NAMALWA (cell line): ENCODE data around the gene KNDC1.
"Not testable (repeated sequence)": the region's sequence is repeated elsewhere in the genome, so short reads cannot be mapped to it uniquely, and the experiment has no call there.

Experiments used
- DNase-seq: peaks from one replicate; pipeline ENCODE4 v3.0.0-alpha.2; 2015; ENCODE audit warnings: low spot score

Gene KNDC1

DNA sequence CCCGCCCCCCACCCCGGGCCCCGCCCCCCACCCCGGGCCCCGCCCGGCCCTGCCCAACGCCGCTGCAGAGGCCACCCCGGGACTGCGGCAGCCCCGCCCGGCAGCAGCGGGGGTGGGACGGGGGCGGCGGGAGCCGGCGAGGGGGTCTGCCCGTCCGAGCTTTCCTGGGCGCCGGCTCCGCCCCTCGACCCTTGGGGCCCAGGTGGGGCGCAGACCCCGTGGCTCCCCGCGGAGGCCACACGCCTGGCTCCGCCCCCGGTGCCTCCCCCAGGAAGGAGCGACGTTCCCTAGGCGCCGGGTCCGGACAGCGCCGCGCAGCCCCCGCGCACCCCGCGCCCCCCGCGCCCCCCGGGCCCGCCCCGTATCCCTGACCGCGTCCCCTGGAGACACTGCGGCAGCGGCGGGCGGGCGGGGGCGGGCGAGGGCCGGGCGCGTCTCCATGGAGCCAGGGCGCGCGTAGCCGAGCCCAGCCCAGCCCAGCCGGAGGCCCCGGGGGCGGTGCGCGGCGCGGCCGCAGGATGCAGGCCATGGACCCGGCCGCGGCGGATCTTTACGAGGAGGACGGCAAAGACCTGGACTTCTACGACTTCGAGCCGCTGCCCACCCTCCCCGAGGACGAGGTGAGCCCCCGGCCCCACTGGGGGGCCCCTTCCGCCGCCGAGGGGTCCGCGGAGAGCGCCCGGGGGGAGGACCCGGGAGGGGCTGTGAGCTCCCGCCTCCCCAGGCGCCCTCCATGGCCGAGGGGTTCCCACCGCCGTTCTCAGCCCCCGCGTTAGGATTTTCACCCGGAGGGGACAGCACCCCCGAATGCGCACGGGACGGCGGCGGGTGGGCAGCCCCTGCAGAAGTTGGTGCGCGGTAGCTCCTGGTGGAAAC, at the start of gene KNDC1:
Gene KNDC1 (plus strand): TSS at position 270 of the 876 bp plus-strand sequence. CDS start 249 bp downstream, at position 519.
- no peak for DNase-seq

DNA sequence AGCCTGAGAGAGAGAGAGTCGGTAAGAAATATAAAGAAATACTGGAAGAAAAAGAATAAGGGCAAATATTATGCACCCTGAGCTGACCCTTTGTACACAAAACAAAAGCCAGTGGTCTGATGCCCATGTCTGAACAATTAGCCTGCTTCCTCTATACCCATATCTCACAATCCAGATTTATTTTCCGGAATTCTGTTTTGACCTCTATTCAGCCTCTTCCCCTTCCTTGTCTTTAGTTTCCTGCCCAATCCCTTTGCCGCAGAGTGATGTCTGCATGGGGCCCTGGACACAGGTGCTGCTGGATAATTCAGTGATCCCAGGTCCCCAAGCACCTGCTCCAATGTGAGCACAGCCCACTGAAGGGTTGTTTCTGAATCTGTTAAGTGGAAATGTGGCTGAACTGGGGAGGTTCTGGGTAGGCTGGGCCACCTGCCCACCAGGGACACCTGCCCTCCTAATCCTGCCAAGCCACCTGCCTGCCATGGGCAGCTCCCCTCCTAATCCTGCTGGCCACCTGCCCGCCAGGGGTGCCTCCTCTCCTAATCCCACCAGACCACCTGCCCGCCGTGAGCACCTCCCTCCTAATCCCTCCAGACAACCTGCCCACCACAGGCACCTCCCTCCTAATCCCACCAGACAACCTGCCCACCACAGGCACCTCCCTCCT, 49.3 kb upstream of the KNDC1 start:
- DNase-seq, result no peak

- DNase-seq, result not testable (repeated sequence)
These were observed 48.4 kb upstream of the KNDC1 start for GRCh38 chr10:133111640-133112039.

GRCh38 chr10:133113146-133113830, 46.7 kb upstream of the KNDC1 start:
- no peak for DNase-seq

DNA sequence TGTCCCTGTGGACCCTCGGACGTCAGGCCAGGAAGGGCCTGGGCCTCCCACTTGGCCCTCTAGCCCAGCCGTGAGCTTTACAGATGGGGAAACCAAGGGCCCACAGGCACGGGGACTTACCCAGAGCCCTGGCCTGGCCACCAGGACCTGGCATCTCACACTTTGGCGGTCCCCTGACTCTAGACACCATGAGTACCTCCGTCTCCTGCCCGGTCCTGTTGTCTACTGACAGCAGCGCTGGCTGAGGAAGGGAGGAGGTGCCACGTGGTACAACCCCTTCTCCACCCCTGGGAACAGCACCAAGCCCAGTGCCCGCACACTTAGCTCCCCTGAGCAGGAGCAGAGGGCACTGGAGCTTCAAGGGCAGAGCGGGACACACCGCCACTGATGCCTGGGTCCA, 46.2 kb upstream of the KNDC1 start:
- DNase-seq, result no peak

- DNase-seq, result no peak
These were observed 45.8 kb upstream of the KNDC1 start for GRCh38 chr10:133114251-133114650.

DNA sequence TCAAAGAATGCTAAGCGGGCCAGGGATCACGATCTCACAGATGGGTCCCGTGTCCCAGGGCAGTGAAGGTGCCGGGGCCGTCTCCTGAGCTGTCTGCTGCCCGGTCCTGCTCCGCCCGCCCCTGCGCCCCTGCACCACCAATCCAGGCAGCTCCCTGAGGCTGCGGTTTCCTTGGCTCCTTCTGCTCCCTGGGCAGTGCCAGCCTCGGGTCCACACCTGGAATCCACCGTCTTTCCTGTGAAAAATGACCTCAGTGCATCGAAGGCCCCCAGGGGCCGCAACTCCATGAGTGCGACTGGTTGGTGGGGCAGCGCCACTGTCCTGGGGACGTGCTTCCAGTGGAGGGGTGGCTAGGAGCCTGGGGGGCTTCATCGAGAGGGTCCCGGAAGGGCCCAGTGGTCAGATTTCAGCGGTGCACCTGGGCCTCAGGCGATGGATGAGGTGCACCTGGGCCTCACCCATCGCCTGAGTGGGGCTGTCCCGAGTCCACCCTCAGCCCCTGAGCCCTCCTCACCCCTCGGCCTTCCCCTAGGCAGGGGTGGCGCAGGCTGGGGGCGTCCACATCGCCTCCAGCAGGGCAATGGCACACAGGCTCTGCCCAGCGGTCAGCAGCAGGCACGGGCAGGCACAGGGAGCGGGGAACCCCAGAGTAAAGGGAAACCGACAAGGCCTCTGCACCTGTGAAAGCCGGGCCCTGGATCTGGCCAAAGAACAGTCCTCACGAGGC, 45.1 kb upstream of the KNDC1 start:
- no peak for DNase-seq

- DNase-seq, result no peak
These were observed 44.6 kb upstream of the KNDC1 start for GRCh38 chr10:133115453-133115842.

DNA sequence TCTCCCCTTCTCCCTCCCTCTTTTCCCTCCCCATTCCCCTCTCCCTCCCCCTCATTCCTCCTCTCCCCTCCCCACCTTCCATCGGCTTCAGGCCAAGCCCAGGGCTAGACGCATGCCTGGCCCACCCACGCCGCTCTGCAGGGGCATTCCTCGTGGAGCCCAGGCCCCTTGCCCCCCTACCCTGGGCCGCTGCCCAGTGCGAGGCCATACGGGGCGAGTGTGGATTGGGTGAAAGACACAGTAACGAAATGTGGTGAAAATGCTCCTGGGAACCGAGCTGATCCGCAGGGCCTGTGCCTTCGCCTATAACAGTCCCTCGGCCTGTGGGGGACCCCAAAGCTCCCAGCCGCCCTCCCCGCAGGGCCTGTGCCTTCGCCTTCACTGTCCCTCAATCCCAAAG, 44.0 kb upstream of the KNDC1 start:
- DNase-seq, result no peak

- DNase-seq, result no peak
These were observed 43.6 kb upstream of the KNDC1 start for GRCh38 chr10:133116455-133116854.

DNA sequence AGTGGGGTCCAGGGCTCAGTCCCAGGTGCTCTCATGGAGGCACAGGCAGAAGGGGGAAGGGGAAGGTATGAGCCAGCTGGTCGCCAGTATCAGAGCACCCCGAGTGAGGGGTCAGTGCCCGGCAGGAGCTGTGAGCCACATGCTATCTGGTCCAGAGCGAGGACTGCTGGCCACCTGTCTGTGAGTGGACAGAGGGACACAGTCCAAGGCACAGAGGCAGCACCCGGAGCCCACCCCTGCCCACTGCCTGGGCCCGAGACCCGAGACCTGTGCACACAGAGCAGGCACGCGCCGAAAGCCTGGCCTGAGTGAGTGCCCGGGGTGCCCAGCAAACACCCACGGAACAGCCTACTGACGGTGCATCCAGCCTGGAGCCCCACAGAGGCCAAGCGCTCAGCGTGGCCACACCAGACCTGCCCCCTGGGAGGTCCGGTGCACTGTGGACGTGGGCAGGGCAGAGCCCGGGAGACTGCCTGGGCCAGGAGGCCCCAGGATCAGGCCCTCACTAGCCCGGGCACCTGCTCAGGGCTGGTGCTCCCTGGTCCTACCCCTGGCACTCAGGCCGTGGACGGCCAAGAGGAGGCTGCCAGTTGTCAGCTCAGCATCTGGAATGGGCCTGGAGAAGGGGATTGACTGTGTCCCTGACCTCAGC, 42.9 kb upstream of the KNDC1 start:
- no peak for DNase-seq

- DNase-seq, result no peak
These were observed 42.3 kb upstream of the KNDC1 start for GRCh38 chr10:133117688-133118071.

- no peak for DNase-seq
These were observed 38.5 kb upstream of the KNDC1 start for GRCh38 chr10:133121479-133121878.

- DNase-seq, result no peak
These were observed 37.7 kb upstream of the KNDC1 start for GRCh38 chr10:133122171-133122935.

DNA sequence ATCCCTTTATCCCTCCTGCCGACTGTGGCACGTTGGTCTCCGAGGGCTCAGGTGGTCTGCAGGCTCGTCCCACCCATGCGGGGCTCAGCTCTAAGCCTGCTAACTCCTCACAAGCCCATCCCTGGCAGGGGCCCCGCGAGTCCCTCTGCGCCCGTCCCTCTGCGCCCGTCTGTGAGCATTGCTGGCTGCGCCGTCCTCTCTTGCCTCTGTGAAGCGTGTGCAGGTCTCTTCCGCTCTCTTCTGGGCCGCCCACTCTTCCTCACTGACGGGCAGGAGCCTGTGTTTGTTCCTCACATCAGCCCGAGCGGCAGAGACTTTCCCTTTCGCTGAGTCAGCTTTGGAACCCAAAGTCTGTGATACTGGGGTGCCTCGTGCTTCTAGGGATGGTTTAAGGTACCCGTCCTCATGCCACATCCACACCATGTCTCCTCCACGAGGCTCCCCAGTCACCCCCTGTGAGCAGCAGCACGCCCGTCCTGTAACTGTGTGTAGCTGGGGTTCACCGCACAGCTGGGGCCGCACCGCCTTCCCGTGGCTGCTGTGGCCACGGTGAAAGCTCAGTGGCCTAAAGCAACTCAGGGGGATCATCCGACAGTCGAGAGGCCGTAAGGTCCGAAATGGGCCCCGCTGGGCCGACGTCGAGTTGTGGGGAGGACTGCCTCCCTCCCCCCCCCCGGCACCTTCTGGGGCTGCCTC, 36.8 kb upstream of the KNDC1 start:
- DNase-seq, result no peak

GRCh38 chr10:133123746-133124356, 36.2 kb upstream of the KNDC1 start:
- no peak for DNase-seq

DNA sequence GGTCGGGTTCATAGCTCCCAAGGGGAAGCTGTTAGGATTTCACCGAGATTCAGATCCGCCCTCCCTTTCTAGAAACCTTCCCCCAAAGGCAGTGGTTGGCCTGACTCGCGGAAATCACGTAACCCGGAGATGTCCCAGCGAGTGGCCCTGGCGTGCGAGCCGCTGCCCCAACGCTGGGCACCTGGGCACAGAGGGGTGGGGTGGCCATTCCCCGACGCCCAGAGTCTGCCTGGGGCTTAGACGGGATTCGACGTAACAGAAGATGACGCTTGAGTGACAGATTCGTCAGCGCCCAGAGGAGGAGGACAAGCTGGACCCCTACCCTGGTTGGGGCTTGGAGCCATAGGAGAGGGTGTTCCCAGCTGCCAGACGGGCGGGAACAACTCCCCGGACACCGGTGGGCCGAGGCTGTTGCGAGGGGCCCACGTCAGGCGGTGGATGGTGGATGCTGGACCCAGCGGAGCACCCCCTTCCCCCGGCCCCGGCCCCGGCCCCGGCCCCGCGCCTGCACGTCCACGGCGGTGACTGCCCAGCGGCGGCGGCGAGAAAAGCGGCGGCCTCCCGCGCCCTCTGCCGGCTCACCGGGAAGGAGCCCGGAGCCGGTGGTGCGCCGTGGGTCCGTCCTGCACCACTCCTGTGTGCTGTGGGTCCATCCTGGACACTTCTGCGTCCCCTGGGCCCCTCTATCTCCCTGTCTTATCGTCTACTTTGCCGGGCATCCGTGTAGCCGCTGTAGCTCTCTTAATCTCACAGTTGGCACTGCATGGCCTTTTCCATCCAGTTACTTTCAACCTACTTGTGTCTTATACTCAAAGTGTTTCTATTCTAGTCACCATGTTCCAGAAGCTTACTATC, 35.4 kb upstream of the KNDC1 start:
- DNase-seq, result no peak

GRCh38 chr10:133125901-133126300, 34.1 kb upstream of the KNDC1 start:
- DNase-seq, result no peak
